Panc1 (cell line): ENCODE measurements around the gene TMEM109.

Experiments
- CTCF ChIP-seq: fragments of 450-650 bp; IDR thresholded peaks from 2 replicates; pipeline ENCODE4 v1.5.1; 2017; ENCODE audit warnings: mild to moderate bottlenecking
- REST ChIP-seq, 2 experiments: IDR thresholded peaks; 2 replicates each; pipeline ENCODE4 v1.6.1; 2011 to 2012; ENCODE audit warnings: low read depth in 2 of 2, control low read depth in 1 of 2, low read length in 1 of 2, mild to moderate bottlenecking in 1 of 2, moderate library complexity in 1 of 2; ENCODE audit not compliant: insufficient read depth in 1 of 2

GRCh38 chr11:60900673-60901404 lies 13.1 kb upstream of the TMEM109 start:
- no peak for TF ChIP-seq CTCF
- TF ChIP-seq REST (IDR thresholded peaks at IDR 0.05; ENCODE audit: insufficient read depth in 1 of 2, low read depth in 2 of 2, low read length in 1 of 2): no peak
